ENCODE data around the gene IFNL3. TPM values are rescaled to one million over a fixed set of nuclear protein-coding genes. Genes with fewer than 3 reads are reported as not detected.

Gene IFNL3
- not detected in 2 replicates for total RNA-seq

DNA sequence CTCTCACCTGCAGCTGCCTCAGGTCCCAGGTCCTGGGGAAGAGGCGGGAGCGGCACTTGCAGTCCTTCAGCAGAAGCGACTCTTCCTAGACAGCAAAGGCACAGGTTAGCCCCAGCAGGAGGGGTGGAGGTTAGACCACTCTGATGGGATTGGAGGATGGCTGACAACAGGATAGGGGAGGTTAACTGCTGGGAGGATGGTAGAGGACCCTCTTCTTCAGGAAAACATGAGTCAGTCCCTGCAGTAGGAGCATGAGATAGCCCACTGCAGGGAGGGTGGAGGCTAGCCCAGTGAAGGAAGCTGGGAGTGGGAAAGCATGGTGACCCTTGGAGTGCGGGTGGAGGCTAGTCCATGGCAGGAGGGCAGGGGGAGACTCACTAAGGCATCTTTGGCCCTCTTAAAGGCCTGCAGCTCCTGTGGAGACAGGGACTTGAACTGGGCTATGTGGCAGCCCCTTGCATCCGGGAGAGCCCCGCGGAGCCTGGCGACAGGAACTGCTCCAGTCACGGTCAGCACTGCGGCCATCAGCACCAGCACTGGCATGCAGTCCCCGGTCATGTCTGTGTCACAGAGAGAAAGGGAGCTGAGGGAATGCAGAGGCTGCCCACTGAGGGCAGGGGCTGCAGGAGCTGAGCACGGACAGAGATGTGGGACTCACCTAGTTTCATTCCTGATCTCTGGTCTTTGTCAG lies at the start of gene IFNL3:
IFNL3 (minus strand) TSS at position 597 of the 691 bp plus-strand sequence; CDS start at position 558, 39 bp downstream.

DNA sequence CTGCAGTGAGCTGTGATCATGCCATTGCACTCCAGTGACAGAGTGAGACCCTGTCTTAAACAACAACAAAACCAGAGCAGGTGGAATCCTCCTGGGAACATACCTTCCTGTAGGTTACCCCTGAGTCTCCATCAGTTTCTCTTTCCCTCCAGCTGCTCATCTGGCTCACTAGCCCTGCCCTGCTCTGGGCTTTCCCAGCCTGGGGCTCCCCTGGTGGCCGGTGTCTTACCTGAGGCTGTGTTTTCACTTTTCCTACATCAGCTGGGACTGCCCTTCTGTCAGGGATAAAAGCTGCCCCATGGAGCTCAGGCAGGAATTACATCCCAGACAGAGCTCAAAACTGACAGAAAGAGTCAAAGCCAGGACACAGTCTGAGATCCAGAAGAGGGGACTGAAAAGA lies 23.3 kb upstream of the IFNL3 start, which contains the start of gene IFNL2:
IFNL2 (plus strand) TSS at position 312 of the 400 bp plus-strand sequence. CDS start 173 bp downstream, outside the sequence.

DNA sequence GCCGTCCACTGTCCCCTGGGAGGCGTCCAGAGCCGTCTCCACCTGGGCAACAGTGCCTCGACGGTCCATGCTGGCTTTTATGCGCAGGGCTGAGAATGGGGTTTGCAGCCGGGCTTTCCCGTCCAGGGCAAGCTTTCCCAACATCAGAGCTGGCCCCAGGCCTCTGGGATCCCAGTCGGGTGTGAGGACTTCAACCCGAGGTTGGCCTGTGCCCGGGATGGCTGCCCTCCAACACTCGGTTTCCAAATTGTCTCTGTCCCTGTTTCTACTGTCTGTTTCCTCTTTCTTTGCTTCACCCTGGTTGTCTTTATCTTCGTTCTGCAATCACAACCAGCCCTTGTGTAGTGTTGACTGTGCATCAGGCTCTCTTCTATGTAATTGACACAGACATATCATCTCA lies 4.0 kb upstream of the IFNL3 start, which contains the start of gene IFNL4:
IFNL4 (minus strand) TSS at position 51 of the 400 bp plus-strand sequence.

DNA sequence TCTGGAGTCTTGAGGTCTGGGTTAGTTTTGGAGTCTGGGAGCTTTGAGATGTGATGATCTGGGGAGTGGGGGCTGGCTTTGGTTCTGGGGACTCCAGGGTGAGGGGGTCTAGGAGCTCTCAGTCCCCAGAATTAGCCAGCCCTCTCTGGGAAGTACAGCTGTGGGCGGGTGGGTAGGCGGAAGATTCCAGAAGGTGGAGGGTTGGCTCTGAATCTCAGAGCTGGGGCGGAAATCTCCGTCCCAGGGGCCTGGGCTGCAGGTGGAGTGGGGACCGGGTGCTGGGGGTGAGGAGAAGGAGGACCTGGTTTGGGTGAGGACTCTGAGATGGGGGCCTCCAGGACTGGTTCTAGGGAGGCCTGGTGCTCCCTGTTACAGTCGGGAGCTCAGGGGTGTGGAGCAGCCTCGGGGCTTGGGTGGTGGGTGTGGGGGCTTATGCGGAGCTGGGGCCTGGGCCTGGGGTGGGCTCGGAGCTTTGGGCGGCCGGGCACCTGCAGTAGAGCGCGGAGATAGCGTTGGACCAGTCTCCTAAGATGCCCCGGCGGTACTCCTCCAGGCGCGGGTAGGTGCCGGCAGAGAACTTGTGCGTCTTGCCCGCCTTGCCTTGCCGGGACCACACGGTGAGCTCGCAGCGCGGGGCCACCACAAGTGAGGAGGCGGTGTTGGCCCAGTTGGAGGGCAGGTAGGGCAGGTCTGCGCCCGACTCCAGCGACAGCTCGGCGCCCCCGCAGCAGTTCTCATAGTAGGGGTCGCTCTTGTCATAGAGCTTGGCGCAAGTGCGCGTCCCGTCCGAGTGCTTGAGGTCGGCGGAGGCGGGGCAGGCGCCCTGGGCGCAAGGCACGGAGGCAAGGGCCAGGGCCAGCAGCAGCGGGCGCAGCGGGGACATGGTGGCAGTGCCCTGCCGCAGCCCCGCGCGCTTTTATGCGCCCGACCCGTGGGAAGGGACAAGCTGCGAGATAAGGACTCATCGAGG lies 41.1 kb downstream of the IFNL3 start, which contains the start of gene SYCN:
SYCN (minus strand) TSS at position 892 of the 970 bp plus-strand sequence; CDS start at position 883, 9 bp downstream.

DNA sequence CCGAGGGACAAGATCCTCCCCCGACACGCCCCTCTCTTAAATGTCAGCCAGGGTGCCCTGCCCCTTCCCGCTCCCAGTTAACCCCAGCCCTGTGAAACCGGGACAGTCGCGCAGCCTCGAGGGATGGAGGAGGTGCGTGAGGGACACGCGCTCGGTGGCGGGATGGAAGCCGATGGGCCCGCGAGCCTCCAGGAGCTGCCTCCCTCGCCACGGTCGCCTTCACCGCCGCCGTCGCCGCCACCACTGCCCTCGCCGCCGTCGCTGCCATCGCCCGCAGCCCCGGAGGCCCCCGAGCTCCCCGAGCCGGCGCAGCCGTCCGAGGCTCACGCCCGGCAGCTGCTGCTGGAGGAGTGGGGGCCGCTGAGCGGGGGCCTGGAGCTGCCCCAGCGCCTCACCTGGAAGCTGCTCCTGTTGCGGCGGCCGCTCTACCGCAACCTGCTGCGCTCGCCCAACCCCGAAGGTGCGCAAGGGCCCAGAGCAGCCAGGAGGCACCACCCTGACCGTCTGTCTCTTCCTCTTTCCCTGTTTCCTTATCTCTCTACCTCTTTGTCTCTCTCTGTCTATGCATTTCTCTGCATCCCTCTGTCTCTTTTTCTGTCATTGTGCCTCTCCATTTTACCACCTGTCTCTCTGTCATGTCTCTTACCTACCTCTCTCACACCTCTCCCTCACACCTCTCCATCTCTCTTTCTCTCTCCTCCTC lies 47.8 kb downstream of the IFNL3 start, which contains the start of gene NCCRP1:
NCCRP1 (plus strand) TSS at position 105 of the 703 bp plus-strand sequence; CDS start at position 124, 19 bp downstream.

Other genes starting within 250 kb of the IFNL3 start
- gene FBXO27, start 212.5 kb downstream of the IFNL3 start, total RNA-seq: 0.34 and 2.7 TPM in 2 replicates
- gene ACP7, start 160.6 kb downstream of the IFNL3 start, total RNA-seq: 0.10 and 0.33 TPM in 2 replicates
- 10.0 and 16.9 TPM in 2 replicates for gene PAK4, start 119.2 kb downstream of the IFNL3 start, total RNA-seq
- gene NCCRP1, start 48.0 kb downstream of the IFNL3 start, total RNA-seq: 0.15 TPM in 1 of 2 replicates, not detected in the other
- not detected in 2 replicates for gene SYCN, start 40.7 kb downstream of the IFNL3 start, total RNA-seq
- gene IFNL4, start 3.9 kb upstream of the IFNL3 start, total RNA-seq: not detected in 2 replicates
- gene IFNL2, start 23.4 kb upstream of the IFNL3 start, total RNA-seq: not detected in 2 replicates
- not detected in 2 replicates for gene IFNL1, start 51.4 kb upstream of the IFNL3 start, total RNA-seq
- gene LRFN1, start 75.9 kb upstream of the IFNL3 start, total RNA-seq: 0.25 and 0.47 TPM in 2 replicates
- 85.3 and 115 TPM in 2 replicates for gene GMFG, start 91.0 kb upstream of the IFNL3 start, total RNA-seq
- 40.3 and 43.9 TPM in 2 replicates for gene SAMD4B, start 97.4 kb upstream of the IFNL3 start, total RNA-seq
- gene PAF1, start 146.1 kb upstream of the IFNL3 start, total RNA-seq: 39.4 and 49.1 TPM in 2 replicates
- 19.3 and 25.0 TPM in 2 replicates for gene MED29, start 146.4 kb upstream of the IFNL3 start, total RNA-seq
- 17.3 and 17.5 TPM in 2 replicates for gene ZFP36, start 161.8 kb upstream of the IFNL3 start, total RNA-seq
- 8.9 and 16.5 TPM in 2 replicates for gene PLEKHG2, start 167.7 kb upstream of the IFNL3 start, total RNA-seq
- gene RPS16, start 190.9 kb upstream of the IFNL3 start, total RNA-seq: 1,349 and 1,363 TPM in 2 replicates
- 72.3 and 79.9 TPM in 2 replicates for gene SUPT5H, start 200.6 kb upstream of the IFNL3 start, total RNA-seq
- 106 and 118 TPM in 2 replicates for gene TIMM50, start 235.8 kb upstream of the IFNL3 start, total RNA-seq

Data from mammary microvascular endothelial cell (primary cell).